Activated CD4-positive, alpha-beta T cell treated with anti-CD3 and anti-CD28 coated beads for 1 hour (primary cell): Measurements from ENCODE around the gene KLRK1.
"Not testable (repeated sequence)": the region's sequence is repeated elsewhere in the genome, so short reads cannot be mapped to it uniquely, and the experiment has no call there.

Source experiments
- DNase-seq: peaks from one replicate; pipeline ENCODE4 v3.0.0-alpha.2; 2020

KLRK1 gene

GRCh38 chr12:10361622-10362021 lies 28.2 kb downstream of the KLRK1 start:
- DNase-seq = no peak

GRCh38 chr12:10361084-10361483 lies 28.8 kb downstream of the KLRK1 start:
- no peak for DNase-seq

- DNase-seq = no peak
Measured at GRCh38 chr12:10358969-10359368, 30.9 kb downstream of the KLRK1 start.

GRCh38 chr12:10358131-10358530 lies 31.7 kb downstream of the KLRK1 start:
- no peak for DNase-seq

GRCh38 chr12:10354502-10354901 lies 35.3 kb downstream of the KLRK1 start:
- DNase-seq = no peak

GRCh38 chr12:10354071-10354470 lies 35.8 kb downstream of the KLRK1 start:
- DNase-seq = no peak

GRCh38 chr12:10351457-10351856 lies 38.4 kb downstream of the KLRK1 start:
- not testable (repeated sequence) for DNase-seq

GRCh38 chr12:10341892-10342509 lies 47.8 kb downstream of the KLRK1 start:
- DNase-seq = no peak

- DNase-seq = not testable (repeated sequence)
Measured at GRCh38 chr12:10340946-10341345, 48.9 kb downstream of the KLRK1 start.

- no peak for DNase-seq
Measured at GRCh38 chr12:10339053-10339840, 50.6 kb downstream of the KLRK1 start.

- not testable (repeated sequence) for DNase-seq
Measured at GRCh38 chr12:10338470-10338869, 51.4 kb downstream of the KLRK1 start.

- not testable (repeated sequence) for DNase-seq
Measured at GRCh38 chr12:10336196-10336595, 53.6 kb downstream of the KLRK1 start.

GRCh38 chr12:10331642-10332239 lies 58.1 kb downstream of the KLRK1 start:
- no peak for DNase-seq

- not testable (repeated sequence) for DNase-seq
Measured at GRCh38 chr12:10328691-10329090, 61.1 kb downstream of the KLRK1 start.
